H1 (cell line): Measurements from ENCODE around the gene MKLN1. TPM values are rescaled to one million over a fixed set of nuclear protein-coding genes. Genes with fewer than 3 reads are reported as not detected.

Source experiments
- FOSL1 ChIP-seq: IDR thresholded peaks from 2 replicates; pipeline ENCODE4 v1.6.1; 2011; ENCODE audit warnings: mild to moderate bottlenecking, low read depth, low read length, moderate library complexity; ENCODE audit not compliant: insufficient read depth
- polyA plus RNA-seq, 7 experiments: library from polyadenylated mRNA; depleted of rRNA in 3 of 7; stranded (reverse) in 5 of 7; unstranded in 2 of 7; fragments of >200 nt in 5 of 7; fragments of 200-250 nt in 2 of 7; gene quantifications; 1 replicate in 5 of 7; 2 replicates in 1 of 7; 4 replicates in 1 of 7; pipeline versions ENCODE4 v1.2.1 to v1.2.3, GENCODE V29; 2011 to 2013; ENCODE audit warnings: missing spikeins in 2 of 7, mixed read lengths in 2 of 7
- total RNA-seq: library from RNA; stranded (reverse); fragmentation: NEBNext Ultra II Directional; extraction: Animal tissue kit (Norgen Biotek cat#: 25700); gene quantifications from 2 replicates; pipeline ENCODE4 v1.2.1, GENCODE V29; 2021

MKLN1 gene
- total and polyA plus RNA-seq, 2 of the 8 experiments (the other 6 are each of a cell fraction or from before 2014, with no cell fraction given): 22.3 to 50.9 TPM

DNA sequence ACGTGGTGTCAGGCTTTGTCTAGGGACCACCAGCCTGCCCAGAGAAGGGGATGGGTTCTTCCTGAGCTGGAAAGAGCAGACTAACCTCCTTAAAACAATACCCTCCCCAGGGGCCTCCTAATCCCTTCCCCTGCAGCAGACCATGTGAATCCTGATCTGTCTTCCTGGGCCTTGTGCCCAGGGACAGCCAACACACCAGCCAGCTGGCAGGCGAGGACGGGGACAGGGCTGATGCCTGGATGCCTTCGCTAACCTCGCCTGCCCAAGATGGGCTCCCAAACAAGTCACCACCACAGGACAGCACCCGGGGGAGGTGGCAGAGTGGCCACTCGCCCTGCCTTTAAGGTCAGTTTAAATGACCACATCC, 211.1 kb downstream of the MKLN1 start (continued):
- no peak for TF ChIP-seq FOSL1
